Breast epithelium (tissue), 3 donors: Measurements from ENCODE around the gene NRXN3.

Source experiments
- CTCF ChIP-seq, 3 donors: fragments of 450-650 bp; IDR thresholded peaks; one replicate each; pipeline ENCODE4 v1.5.1; 2016 to 2017; ENCODE audit warnings: antibody characterized with exemption in 3 of 3, mild to moderate bottlenecking in 3 of 3, moderate library complexity in 3 of 3
- POLR2AphosphoS5 ChIP-seq, 3 donors: sonication (generic); formaldehyde crosslinking; IDR thresholded peaks; one replicate each; pipeline ENCODE4 v1.6.1; 2017; ENCODE audit warnings: antibody characterized with exemption in 3 of 3

GRCh38 chr14:79896009-79896408, 1725.8 kb downstream of the NRXN3 start:
- TF ChIP-seq CTCF (IDR thresholded peaks at IDR 0.05) (no peak), POLR2AphosphoS5 (IDR thresholded peaks at IDR 0.05) (no peak)
